Esophagus squamous epithelium (tissue), 4 donors: ENCODE results near the gene NUDT8.

Source experiments
- CTCF ChIP-seq, 6 experiments: fragments of 450-650 bp in 4 of 6; fragments of 200-600 bp in 2 of 6; sonication (generic) in 2 of 6; IDR thresholded peaks; one replicate each; pipeline ENCODE4 v1.5.1; 2016 to 2019; ENCODE audit warnings: antibody characterized with exemption in 6 of 6, mild to moderate bottlenecking in 4 of 6, moderate library complexity in 4 of 6
- POLR2A ChIP-seq, 4 donors: fragments of 450-650 bp; IDR thresholded peaks; one replicate each; pipeline ENCODE4 v1.6.1; 2017; ENCODE audit warnings: antibody characterized with exemption in 4 of 4, mild to moderate bottlenecking in 4 of 4, moderate library complexity in 3 of 4

DNA sequence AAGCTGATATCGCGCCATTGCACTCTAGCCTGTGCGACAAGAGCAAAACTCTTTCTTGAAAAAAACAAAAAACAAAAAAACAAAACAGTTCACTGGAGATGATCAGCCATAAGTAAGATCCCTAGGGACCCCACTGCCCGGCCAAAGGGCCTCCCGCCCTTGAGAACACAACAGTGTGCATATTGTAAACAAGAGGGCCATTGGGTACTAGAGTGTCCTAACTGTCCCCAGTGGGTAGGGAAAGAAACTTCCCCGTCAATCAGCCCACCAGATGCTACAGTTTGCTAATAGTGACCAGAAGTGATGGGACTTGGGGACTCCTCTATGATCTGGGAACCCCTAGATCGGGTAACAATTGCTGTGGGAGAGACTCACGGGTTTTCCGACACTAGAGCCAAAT is 24.5 kb upstream of the NUDT8 start:
- TF ChIP-seq CTCF (IDR thresholded peaks at IDR 0.05) (no peak), POLR2A (IDR thresholded peaks at IDR 0.05) (no peak)
